Breast epithelium (tissue), 3 donors: ENCODE data around the gene SLC22A13.

Experiments used
- POLR2A ChIP-seq: fragments of 450-650 bp; IDR thresholded peaks from one replicate; pipeline ENCODE4 v1.6.1; 2016; ENCODE audit warnings: antibody characterized with exemption, mild to moderate bottlenecking, moderate library complexity
- TF ChIP-seq, protein P1 (sequence below), 3 donors: fragments of 450-650 bp; IDR thresholded peaks; one replicate each; pipeline ENCODE4 v1.5.1; 2016 to 2017; ENCODE audit warnings: antibody characterized with exemption in 3 of 3, mild to moderate bottlenecking in 3 of 3, moderate library complexity in 3 of 3

GRCh38 chr3:38229036-38229435 lies 36.6 kb upstream of the SLC22A13 start:
- TF ChIP-seq, protein P1, sequence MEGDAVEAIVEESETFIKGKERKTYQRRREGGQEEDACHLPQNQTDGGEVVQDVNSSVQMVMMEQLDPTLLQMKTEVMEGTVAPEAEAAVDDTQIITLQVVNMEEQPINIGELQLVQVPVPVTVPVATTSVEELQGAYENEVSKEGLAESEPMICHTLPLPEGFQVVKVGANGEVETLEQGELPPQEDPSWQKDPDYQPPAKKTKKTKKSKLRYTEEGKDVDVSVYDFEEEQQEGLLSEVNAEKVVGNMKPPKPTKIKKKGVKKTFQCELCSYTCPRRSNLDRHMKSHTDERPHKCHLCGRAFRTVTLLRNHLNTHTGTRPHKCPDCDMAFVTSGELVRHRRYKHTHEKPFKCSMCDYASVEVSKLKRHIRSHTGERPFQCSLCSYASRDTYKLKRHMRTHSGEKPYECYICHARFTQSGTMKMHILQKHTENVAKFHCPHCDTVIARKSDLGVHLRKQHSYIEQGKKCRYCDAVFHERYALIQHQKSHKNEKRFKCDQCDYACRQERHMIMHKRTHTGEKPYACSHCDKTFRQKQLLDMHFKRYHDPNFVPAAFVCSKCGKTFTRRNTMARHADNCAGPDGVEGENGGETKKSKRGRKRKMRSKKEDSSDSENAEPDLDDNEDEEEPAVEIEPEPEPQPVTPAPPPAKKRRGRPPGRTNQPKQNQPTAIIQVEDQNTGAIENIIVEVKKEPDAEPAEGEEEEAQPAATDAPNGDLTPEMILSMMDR (IDR thresholded peaks at IDR 0.05) = no peak
- TF ChIP-seq POLR2A = no peak
